SK-N-SH (cell line): ENCODE data around the gene QKI. TPM values are rescaled to one million over a fixed set of nuclear protein-coding genes. Genes with fewer than 3 reads are reported as not detected.

Experiments used
- CTCF ChIA-PET: fragments of 300-600, 350-600 bp; formaldehyde crosslinking; extraction: SDS; loops from one replicate; lab custom pipeline; 2021; lab: Yijun Ruan, JAX
- POLR2A ChIA-PET: fragments of 350-600 bp; sonication (Branson Sonifier 250); formaldehyde crosslinking; extraction: SDS; loops from one replicate; lab custom pipeline; 2020; ENCODE audit warnings: antibody characterized with exemption, inconsistent platforms; lab: Yijun Ruan, JAX
- DNase-seq: peaks from one replicate; pipeline ENCODE4 v3.0.0; 2012
- H2AFZ ChIP-seq: fragments of 200-600 bp; sonication (generic); 2 replicates; pipeline ENCODE4 v1.8.1; 2016; ENCODE audit warnings: antibody characterized with exemption, mild to moderate bottlenecking, low read depth
- H3F3A ChIP-seq: fragments of 200-600 bp; sonication (generic); replicated peaks from 2 replicates; pipeline ENCODE3; 2016; ENCODE audit warnings: antibody characterized with exemption, mild to moderate bottlenecking; ENCODE audit not compliant: insufficient read depth
- H3K27ac ChIP-seq, 2 experiments: fragments of 200-500 bp in 1 of 2; fragments of 200-600 bp in 1 of 2; sonication (Bioruptor generic) in 1 of 2; sonication (generic), shearing (Covaris generic) in 1 of 2; 2 replicates each; pipeline versions ENCODE4 v1.5.1 to v1.6.1; 2014 to 2016; ENCODE audit warnings: low read depth in 2 of 2, inconsistent platforms in 1 of 2, low read length in 1 of 2, mild to moderate bottlenecking in 1 of 2, mixed read lengths in 1 of 2
- H3K27me3 ChIP-seq: fragments of 200-600 bp; sonication (generic), shearing (Covaris generic); 2 replicates; pipeline ENCODE4 v1.6.1; 2016; ENCODE audit warnings: mixed run types; ENCODE audit not compliant: insufficient read depth
- H3K36me3 ChIP-seq, 2 experiments: fragments of 200-500 bp in 1 of 2; fragments of 200-600 bp in 1 of 2; sonication (Bioruptor generic) in 1 of 2; sonication (generic) in 1 of 2; replicated peaks in 1 of 2; 2 replicates each; pipeline versions ENCODE3 to v1.5.1; 2014 to 2016; ENCODE audit warnings: low read length in 1 of 2, mild to moderate bottlenecking in 1 of 2; ENCODE audit not compliant: insufficient read depth in 2 of 2, control insufficient read depth in 1 of 2
- H3K4me1 ChIP-seq, 2 experiments: fragments of 200-500 bp in 1 of 2; fragments of 200-600 bp in 1 of 2; sonication (Bioruptor generic) in 1 of 2; sonication (generic), shearing (Covaris generic) in 1 of 2; 2 replicates each; pipeline versions ENCODE4 v1.5.1 to v1.6.1; 2014 to 2016; ENCODE audit warnings: low read depth in 1 of 2, low read length in 1 of 2, mixed run types in 1 of 2; ENCODE audit not compliant: insufficient read depth in 2 of 2, control insufficient read depth in 1 of 2
- H3K4me2 ChIP-seq: fragments of 200-600 bp; sonication (generic), shearing (Covaris generic); 2 replicates; pipeline ENCODE4 v1.6.1; 2017; ENCODE audit warnings: mixed run types
- H3K4me3 ChIP-seq, 2 experiments: fragments of 200-500 bp in 1 of 2; fragments of 200-600 bp in 1 of 2; sonication (Bioruptor generic) in 1 of 2; sonication (generic), shearing (Covaris generic) in 1 of 2; 2 replicates each; pipeline versions ENCODE4 v1.5.1 to v1.8.1; 2014 to 2016; ENCODE audit warnings: low read depth in 2 of 2, inconsistent platforms in 1 of 2, low read length in 1 of 2, mild to moderate bottlenecking in 1 of 2, mixed read lengths in 1 of 2, moderate library complexity in 1 of 2
- H3K79me2 ChIP-seq: fragments of 200-600 bp; sonication (generic); 2 replicates; pipeline ENCODE4 v1.8.1; 2017; ENCODE audit warnings: mild to moderate bottlenecking; ENCODE audit not compliant: insufficient read depth
- H3K9ac ChIP-seq: fragments of 200-600 bp; sonication (generic); 2 replicates; pipeline ENCODE4 v1.6.1; 2017; ENCODE audit warnings: mixed run types
- H3K9me2 ChIP-seq: fragments of 200-600 bp; sonication (generic); 2 replicates; pipeline ENCODE4 v1.6.1; 2017; ENCODE audit warnings: mixed run types
- H3K9me3 ChIP-seq: fragments of 200-600 bp; sonication (generic); 2 replicates; pipeline ENCODE4 v1.6.1; 2017; ENCODE audit warnings: mixed run types, mild to moderate bottlenecking, moderate library complexity
- H4K20me1 ChIP-seq: fragments of 200-600 bp; sonication (generic); 2 replicates; pipeline ENCODE4 v1.6.1; 2017; ENCODE audit warnings: mild to moderate bottlenecking, mixed run types; ENCODE audit not compliant: insufficient read depth
- CHD2 ChIP-seq: fragments of 150-350 bp; IDR thresholded peaks from 2 replicates; pipeline ENCODE4 v1.6.1; 2018; ENCODE audit warnings: low read length; ENCODE audit not compliant: partially characterized antibody
- ELF1 ChIP-seq: IDR thresholded peaks from 2 replicates; pipeline ENCODE4 v1.4.0; 2012
- EP300 ChIP-seq, 2 experiments: IDR thresholded peaks; 2 replicates each; pipeline versions ENCODE4 v1.4.0 to v1.6.1; 2012; ENCODE audit warnings: borderline replicate concordance in 1 of 2, low read depth in 1 of 2, low read length in 1 of 2
- FOSL2 ChIP-seq: IDR thresholded peaks from 2 replicates; pipeline ENCODE4 v1.4.0; 2012; ENCODE audit warnings: low read depth, mild to moderate bottlenecking, moderate library complexity, borderline replicate concordance
- FOXM1 ChIP-seq: IDR thresholded peaks from 2 replicates; pipeline ENCODE4 v1.4.0; 2012; ENCODE audit warnings: low read depth, mild to moderate bottlenecking
- GABPA ChIP-seq: IDR thresholded peaks from 2 replicates; pipeline ENCODE4 v1.4.0; 2012; ENCODE audit warnings: low read depth, mild to moderate bottlenecking
- GATA2 ChIP-seq: sonication (generic); formaldehyde crosslinking; IDR thresholded peaks from 2 replicates; pipeline ENCODE4 v1.5.0; 2020; ENCODE audit warnings: mild to moderate bottlenecking, missing genetic modification reagents
- MEF2A ChIP-seq: IDR thresholded peaks from 2 replicates; pipeline ENCODE4 v1.4.0; 2012; ENCODE audit warnings: low read depth, borderline replicate concordance
- MXI1 ChIP-seq: IDR thresholded peaks from 2 replicates; pipeline ENCODE4 v1.6.1; 2012; ENCODE audit warnings: mild to moderate bottlenecking, low read depth, low read length, improper control_type of control experiment
- NFIC ChIP-seq: IDR thresholded peaks from 2 replicates; pipeline ENCODE4 v1.4.0; 2012; ENCODE audit warnings: borderline replicate concordance
- RAD21 ChIP-seq: IDR thresholded peaks from 2 replicates; pipeline ENCODE4 v1.6.1; 2012; ENCODE audit warnings: mild to moderate bottlenecking, low read length
- RCOR1 ChIP-seq: fragments of 150-350 bp; IDR thresholded peaks from 2 replicates; pipeline ENCODE4 v1.6.1; 2017; ENCODE audit warnings: antibody characterized with exemption, low read length
- RFX5 ChIP-seq: IDR thresholded peaks from 2 replicates; pipeline ENCODE4 v1.6.1; 2012; ENCODE audit warnings: mild to moderate bottlenecking, improper control_type of control experiment, low read length
- RXRA ChIP-seq: IDR thresholded peaks from 2 replicates; pipeline ENCODE4 v1.4.0; 2012; ENCODE audit warnings: low read depth, mild to moderate bottlenecking, borderline replicate concordance
- SIN3A ChIP-seq: IDR thresholded peaks from 2 replicates; pipeline ENCODE4 v1.6.1; 2012; ENCODE audit warnings: low read depth, mild to moderate bottlenecking, low read length, moderate library complexity, borderline replicate concordance
- SMC3 ChIP-seq: IDR thresholded peaks from 2 replicates; pipeline ENCODE4 v1.6.1; 2012; ENCODE audit warnings: low read depth, low read length, improper control_type of control experiment
- WGBS: methylation state at CpG from one replicate; pipeline ENCODE4 v1.1.6; 2017; ENCODE audit warnings: low lambda C conversion rate; 5-methylcytosine and 5-hydroxymethylcytosine counted together
- polyA plus RNA-seq, 3 experiments: library from polyadenylated mRNA; depleted of rRNA; stranded (reverse); fragments of >200 nt; gene quantifications; 2 replicates each; pipeline ENCODE4 v1.2.3, GENCODE V29; 2012
- TF ChIP-seq, protein P1 (sequence below): IDR thresholded peaks from 2 replicates; pipeline ENCODE4 v1.4.0; 2012; ENCODE audit warnings: low read depth, borderline replicate concordance
- TF ChIP-seq, protein P2 (sequence below): IDR thresholded peaks from 2 replicates; pipeline ENCODE4 v1.4.0; 2012; ENCODE audit warnings: low read depth, borderline replicate concordance
- TF ChIP-seq, protein P3 (sequence below): IDR thresholded peaks from 2 replicates; pipeline ENCODE4; 2012
- TF ChIP-seq, protein P4 (sequence below): fragments of 150-350 bp; IDR thresholded peaks from 2 replicates; pipeline ENCODE4 v1.6.1; 2017; ENCODE audit warnings: antibody characterized with exemption, low read length, low read depth, borderline replicate concordance

The QKI gene
- polyA plus RNA-seq, 1 of the 3 experiments (the other 2 are of a cell fraction): 51.1 TPM

DNA sequence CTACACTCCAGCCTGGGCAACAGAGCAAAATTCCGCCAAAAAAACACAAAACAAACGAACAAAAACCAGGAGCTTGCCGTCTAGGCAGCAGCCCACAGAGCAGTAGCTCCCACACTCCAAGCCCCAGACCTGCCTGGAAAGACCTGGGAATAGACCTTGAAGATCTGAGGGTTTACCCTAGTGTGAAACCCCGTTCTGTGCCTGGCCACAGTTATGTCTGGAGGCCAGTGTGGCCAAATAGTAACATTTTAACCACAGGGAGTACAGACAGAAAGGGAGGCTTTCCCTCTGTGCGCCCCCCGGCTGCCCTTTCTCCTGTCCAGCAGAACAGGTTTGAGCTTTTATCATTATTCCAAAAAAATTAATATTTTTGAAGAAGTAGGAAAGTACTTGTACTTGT, 172.4 kb downstream of the QKI start:
- ChIA-PET CTCF (no interaction called here), POLR2A (no interaction called here)
- Histone ChIP-seq H3K79me2 (no peaks in the 10 kb centered on the region), H3K4me1 (peaks cover 7 to 27% of the 10 kb centered on the region in 2 experiments; a peak in 3 of 4 replicates), H2AFZ (no peak overlapping the region), H3K36me3 (no peaks in the 10 kb centered on the region), H3K4me2 (no peak overlapping the region), H3K4me3 (no peak overlapping the region), H3K27me3 (no peaks in the 10 kb centered on the region), H3K9me2 (no peaks in the 10 kb centered on the region), H3K9ac (no peak overlapping the region), H3F3A (peaks cover 11% of the 10 kb centered on the region), H3K9me3 (no peaks in the 10 kb centered on the region), H3K27ac (peak overlapping the region in 1 of 2 experiments; percentile 77; a peak in 1 of 4 replicates), H4K20me1 (no peaks in the 10 kb centered on the region)
- 90% methylated on average over 6 of the region's 6 CpGs for WGBS
- TF ChIP-seq CHD2 (no peak), GATA2 (CRISPR knock-in tag) (no peak), RAD21 (no peak), MEF2A (no peak), RCOR1 (no peak)
- TF ChIP-seq, protein P1, sequence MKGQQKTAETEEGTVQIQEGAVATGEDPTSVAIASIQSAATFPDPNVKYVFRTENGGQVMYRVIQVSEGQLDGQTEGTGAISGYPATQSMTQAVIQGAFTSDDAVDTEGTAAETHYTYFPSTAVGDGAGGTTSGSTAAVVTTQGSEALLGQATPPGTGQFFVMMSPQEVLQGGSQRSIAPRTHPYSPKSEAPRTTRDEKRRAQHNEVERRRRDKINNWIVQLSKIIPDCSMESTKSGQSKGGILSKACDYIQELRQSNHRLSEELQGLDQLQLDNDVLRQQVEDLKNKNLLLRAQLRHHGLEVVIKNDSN: no peak
- TF ChIP-seq, protein P2, sequence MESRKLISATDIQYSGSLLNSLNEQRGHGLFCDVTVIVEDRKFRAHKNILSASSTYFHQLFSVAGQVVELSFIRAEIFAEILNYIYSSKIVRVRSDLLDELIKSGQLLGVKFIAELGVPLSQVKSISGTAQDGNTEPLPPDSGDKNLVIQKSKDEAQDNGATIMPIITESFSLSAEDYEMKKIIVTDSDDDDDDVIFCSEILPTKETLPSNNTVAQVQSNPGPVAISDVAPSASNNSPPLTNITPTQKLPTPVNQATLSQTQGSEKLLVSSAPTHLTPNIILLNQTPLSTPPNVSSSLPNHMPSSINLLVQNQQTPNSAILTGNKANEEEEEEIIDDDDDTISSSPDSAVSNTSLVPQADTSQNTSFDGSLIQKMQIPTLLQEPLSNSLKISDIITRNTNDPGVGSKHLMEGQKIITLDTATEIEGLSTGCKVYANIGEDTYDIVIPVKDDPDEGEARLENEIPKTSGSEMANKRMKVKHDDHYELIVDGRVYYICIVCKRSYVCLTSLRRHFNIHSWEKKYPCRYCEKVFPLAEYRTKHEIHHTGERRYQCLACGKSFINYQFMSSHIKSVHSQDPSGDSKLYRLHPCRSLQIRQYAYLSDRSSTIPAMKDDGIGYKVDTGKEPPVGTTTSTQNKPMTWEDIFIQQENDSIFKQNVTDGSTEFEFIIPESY: no peak
- no peak for DNase-seq

DNA sequence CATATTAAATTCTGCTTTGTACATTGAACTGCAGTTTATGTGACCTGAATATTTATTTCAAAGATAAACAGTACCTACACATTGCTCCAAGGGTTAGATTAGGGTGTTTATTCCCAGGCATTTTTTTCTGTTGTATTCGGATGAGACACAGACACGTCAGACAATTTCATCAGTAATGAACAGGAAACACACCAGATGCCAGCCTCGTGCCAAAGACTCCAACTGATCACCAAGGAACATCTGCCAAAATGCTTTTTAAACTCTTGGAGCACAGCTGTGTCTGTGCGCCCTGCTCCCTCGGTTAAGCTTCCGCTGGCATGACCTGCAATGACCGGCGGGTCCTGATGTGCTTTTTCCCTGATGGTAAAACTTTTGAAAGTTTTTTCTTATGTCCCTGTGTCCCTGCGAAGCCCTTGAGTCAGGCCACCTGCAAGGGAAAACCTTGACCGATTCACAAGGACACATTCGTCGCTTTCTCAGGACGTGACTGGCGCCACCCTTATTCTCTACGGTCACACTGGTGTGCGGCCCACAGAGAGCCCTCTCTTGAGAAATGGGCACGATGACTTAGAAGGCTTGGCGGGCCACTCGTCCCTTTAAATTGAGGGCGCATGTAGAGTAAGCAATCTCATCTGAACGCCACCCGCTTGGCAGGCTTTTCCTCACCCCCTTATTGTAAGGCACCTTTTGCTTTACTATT, 173.9 kb downstream of the QKI start:
- Histone ChIP-seq H4K20me1 (no peaks in the 10 kb centered on the region), H3K27ac (peak overlapping the region in 1 of 2 experiments; percentile 40; a peak in 1 of 4 replicates), H3K79me2 (no peaks in the 10 kb centered on the region), H3K9me3 (no peaks in the 10 kb centered on the region), H3K4me3 (no peak overlapping the region), H3K36me3 (no peaks in the 10 kb centered on the region), H2AFZ (no peak overlapping the region), H3K27me3 (no peaks in the 10 kb centered on the region), H3F3A (peaks cover 11% of the 10 kb centered on the region), H3K9ac (no peak overlapping the region), H3K4me2 (peak overlapping the region; percentile 30; the same call in 1 of the 2 replicates), H3K9me2 (no peaks in the 10 kb centered on the region), H3K4me1 (peaks cover 7 to 27% of the 10 kb centered on the region in 2 experiments; a peak in 3 of 4 replicates)
- POLR2A ChIA-PET: no interaction called here
- CTCF ChIA-PET: no interaction called here
- WGBS: 83% methylated on average over 19 of the region's 22 CpGs
- peak; percentile 25 for DNase-seq
- TF ChIP-seq, protein P3, sequence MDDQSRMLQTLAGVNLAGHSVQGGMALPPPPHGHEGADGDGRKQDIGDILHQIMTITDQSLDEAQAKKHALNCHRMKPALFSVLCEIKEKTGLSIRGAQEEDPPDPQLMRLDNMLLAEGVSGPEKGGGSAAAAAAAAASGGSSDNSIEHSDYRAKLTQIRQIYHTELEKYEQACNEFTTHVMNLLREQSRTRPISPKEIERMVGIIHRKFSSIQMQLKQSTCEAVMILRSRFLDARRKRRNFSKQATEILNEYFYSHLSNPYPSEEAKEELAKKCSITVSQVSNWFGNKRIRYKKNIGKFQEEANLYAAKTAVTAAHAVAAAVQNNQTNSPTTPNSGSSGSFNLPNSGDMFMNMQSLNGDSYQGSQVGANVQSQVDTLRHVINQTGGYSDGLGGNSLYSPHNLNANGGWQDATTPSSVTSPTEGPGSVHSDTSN: peak; percentile 22; the same call in 1 of the 2 replicates
- TF ChIP-seq FOXM1 (no peak), RFX5 (no peak), MEF2A (no peak), RXRA (no peak), SMC3 (no peak), MXI1 (no peak), ELF1 (no peak), FOSL2 (no peak), NFIC (peak; percentile 50; the same call in 1 of the 2 replicates), EP300 (IDR thresholded peaks at IDR 0.05; ENCODE audit: borderline replicate concordance in 1 of 2, low read depth in 1 of 2, low read length in 1 of 2) (peak; percentile 6 to 10; a peak in 1 of 4 replicates), SIN3A (no peak), GABPA (no peak)
- TF ChIP-seq, protein P4, sequence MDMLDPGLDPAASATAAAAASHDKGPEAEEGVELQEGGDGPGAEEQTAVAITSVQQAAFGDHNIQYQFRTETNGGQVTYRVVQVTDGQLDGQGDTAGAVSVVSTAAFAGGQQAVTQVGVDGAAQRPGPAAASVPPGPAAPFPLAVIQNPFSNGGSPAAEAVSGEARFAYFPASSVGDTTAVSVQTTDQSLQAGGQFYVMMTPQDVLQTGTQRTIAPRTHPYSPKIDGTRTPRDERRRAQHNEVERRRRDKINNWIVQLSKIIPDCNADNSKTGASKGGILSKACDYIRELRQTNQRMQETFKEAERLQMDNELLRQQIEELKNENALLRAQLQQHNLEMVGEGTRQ: no peak
- TF ChIP-seq, protein P1: no peak
